ENCODE data around the gene CPNE8. TPM values are rescaled to one million over a fixed set of nuclear protein-coding genes. Genes with fewer than 3 reads are reported as not detected.

CPNE8 gene
- total RNA-seq, 1 donor from 2014 or later: 9.4 TPM

DNA sequence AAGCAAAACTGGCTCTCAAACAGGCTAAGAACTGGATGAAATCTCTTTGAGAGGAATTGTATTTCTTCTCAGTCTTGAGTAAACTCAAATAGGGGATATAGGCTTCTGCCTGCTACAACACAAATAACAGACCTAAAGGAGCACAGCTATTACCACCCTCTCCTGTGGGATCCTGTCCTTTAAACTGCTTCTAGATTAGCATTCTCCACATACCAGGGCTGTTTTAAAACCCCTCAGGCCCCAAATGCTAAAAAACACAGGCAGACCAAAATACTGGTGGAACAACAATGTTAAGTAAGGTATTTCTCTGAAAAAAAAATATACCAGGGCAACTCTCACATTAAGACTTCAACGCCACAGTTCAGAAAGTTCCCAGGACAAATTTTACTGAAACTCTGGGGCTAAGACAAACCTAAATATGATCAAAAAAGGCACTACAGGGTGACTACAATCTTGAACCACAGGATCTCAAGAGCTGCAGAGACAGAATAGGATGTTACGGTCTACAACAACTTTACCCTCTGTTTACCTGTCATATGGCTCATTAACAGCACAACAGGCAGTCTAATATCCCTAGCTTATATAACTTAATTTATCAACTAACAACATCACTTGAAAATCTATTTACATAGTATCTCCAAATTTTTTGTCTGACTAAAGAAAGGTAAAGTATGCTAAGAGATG is 7.2 kb downstream of the CPNE8 start:
- H3K9me3 Mint-ChIP-seq (ENCODE audit: unreplicated experiment): no peaks in the 10 kb centered on the region
- Histone ChIP-seq H4K20me1 (ENCODE audit: insufficient read depth, low read length) (no peaks in the 10 kb centered on the region), H3K27me3 (ENCODE audit: insufficient read depth, low read length) (no peaks in the 10 kb centered on the region), H3K36me3 (ENCODE audit: insufficient read depth, low read length) (no peaks in the 10 kb centered on the region), H3K9me3 (ENCODE audit: insufficient read depth, low read depth, low read length) (no peaks in the 10 kb centered on the region), H3K4me1 (ENCODE audit: insufficient read depth, low read length) (no peaks in the 10 kb centered on the region), H3K79me2 (ENCODE audit: insufficient read depth, low read length) (no peaks in the 10 kb centered on the region), H3K4me2 (ENCODE audit: low read length) (no peak overlapping the region), H3K27ac (ENCODE audit: low read depth, low read length) (no peak overlapping the region), H3K9ac (ENCODE audit: low read length) (no peak overlapping the region), H2AFZ (ENCODE audit: low read depth, low read length) (no peak overlapping the region), H3K4me3 (ENCODE audit: insufficient read depth, low read depth, low read length) (no peak overlapping the region)
- H3K4me3 Mint-ChIP-seq (ENCODE audit: unreplicated experiment): no peak overlapping the region
- no peak for TF ChIP-seq EZH2 (IDR thresholded peaks at IDR 0.05; ENCODE audit: insufficient read depth, low read length)
- TF ChIP-seq, protein P1, sequence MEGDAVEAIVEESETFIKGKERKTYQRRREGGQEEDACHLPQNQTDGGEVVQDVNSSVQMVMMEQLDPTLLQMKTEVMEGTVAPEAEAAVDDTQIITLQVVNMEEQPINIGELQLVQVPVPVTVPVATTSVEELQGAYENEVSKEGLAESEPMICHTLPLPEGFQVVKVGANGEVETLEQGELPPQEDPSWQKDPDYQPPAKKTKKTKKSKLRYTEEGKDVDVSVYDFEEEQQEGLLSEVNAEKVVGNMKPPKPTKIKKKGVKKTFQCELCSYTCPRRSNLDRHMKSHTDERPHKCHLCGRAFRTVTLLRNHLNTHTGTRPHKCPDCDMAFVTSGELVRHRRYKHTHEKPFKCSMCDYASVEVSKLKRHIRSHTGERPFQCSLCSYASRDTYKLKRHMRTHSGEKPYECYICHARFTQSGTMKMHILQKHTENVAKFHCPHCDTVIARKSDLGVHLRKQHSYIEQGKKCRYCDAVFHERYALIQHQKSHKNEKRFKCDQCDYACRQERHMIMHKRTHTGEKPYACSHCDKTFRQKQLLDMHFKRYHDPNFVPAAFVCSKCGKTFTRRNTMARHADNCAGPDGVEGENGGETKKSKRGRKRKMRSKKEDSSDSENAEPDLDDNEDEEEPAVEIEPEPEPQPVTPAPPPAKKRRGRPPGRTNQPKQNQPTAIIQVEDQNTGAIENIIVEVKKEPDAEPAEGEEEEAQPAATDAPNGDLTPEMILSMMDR (IDR thresholded peaks at IDR 0.05; ENCODE audit: insufficient read depth, low read depth, low read length): no peak
- FAIRE-seq: no peak
- no peak overlapping the region for H3K27ac Mint-ChIP-seq (ENCODE audit: unreplicated experiment)
- no peaks in the 10 kb centered on the region for H3K27me3 Mint-ChIP-seq (ENCODE audit: low read depth, unreplicated experiment)
- DNase-seq (ENCODE audit: low read depth): no peak
- peaks cover 4% of the 10 kb centered on the region for H3K4me1 Mint-ChIP-seq (ENCODE audit: low read depth, unreplicated experiment)
- no peaks in the 10 kb centered on the region for H3K36me3 Mint-ChIP-seq (ENCODE audit: low read depth, unreplicated experiment)

DNA sequence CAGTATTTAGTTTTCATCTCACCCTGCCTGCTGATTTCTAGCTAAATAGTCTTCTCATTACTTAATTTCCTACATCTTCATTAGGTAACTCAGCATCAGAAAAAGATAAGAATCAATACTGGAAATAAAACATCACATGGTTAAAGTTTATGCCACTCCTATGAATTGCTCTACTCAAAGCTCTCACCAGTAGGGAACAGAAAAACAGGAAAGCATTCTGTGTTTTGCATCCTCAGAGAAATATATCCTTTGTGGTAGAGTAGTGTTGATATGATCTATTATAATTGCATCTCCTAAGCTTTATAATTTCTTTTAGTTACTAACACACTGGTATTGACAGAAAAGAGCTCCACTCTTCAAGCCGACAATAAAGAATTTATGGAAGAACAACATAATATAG is 9.9 kb downstream of the CPNE8 start:
- H3K4me1 ChIP-seq (ENCODE audit: insufficient read depth, low read length): no peaks in the 10 kb centered on the region
- no peak overlapping the region for H3K9ac ChIP-seq (ENCODE audit: low read length)
- H3K9me3 ChIP-seq (ENCODE audit: insufficient read depth, low read depth, low read length): no peaks in the 10 kb centered on the region
- H3K27me3 ChIP-seq (ENCODE audit: insufficient read depth, low read length): no peaks in the 10 kb centered on the region
- H3K79me2 ChIP-seq (ENCODE audit: insufficient read depth, low read length): no peaks in the 10 kb centered on the region
- Mint-ChIP-seq H3K36me3 (ENCODE audit: low read depth, unreplicated experiment) (no peaks in the 10 kb centered on the region), H3K4me1 (ENCODE audit: low read depth, unreplicated experiment) (peaks cover 9% of the 10 kb centered on the region), H3K27ac (ENCODE audit: unreplicated experiment) (no peak overlapping the region), H3K9me3 (ENCODE audit: unreplicated experiment) (no peaks in the 10 kb centered on the region), H3K4me3 (ENCODE audit: unreplicated experiment) (no peak overlapping the region), H3K27me3 (ENCODE audit: low read depth, unreplicated experiment) (no peaks in the 10 kb centered on the region)
- no peak for DNase-seq (ENCODE audit: low read depth)
- no peaks in the 10 kb centered on the region for H3K36me3 ChIP-seq (ENCODE audit: insufficient read depth, low read length)
- H2AFZ ChIP-seq (ENCODE audit: low read depth, low read length): no peak overlapping the region
- no peak overlapping the region for H3K4me3 ChIP-seq (ENCODE audit: insufficient read depth, low read depth, low read length)
- TF ChIP-seq, protein P1 (IDR thresholded peaks at IDR 0.05; ENCODE audit: insufficient read depth, low read depth, low read length): no peak
- TF ChIP-seq EZH2 (IDR thresholded peaks at IDR 0.05; ENCODE audit: insufficient read depth, low read length): no peak
- no peaks in the 10 kb centered on the region for H4K20me1 ChIP-seq (ENCODE audit: insufficient read depth, low read length)
- no peak overlapping the region for H3K27ac ChIP-seq (ENCODE audit: low read depth, low read length)
- no peak overlapping the region for H3K4me2 ChIP-seq (ENCODE audit: low read length)
- FAIRE-seq: no peak

DNA sequence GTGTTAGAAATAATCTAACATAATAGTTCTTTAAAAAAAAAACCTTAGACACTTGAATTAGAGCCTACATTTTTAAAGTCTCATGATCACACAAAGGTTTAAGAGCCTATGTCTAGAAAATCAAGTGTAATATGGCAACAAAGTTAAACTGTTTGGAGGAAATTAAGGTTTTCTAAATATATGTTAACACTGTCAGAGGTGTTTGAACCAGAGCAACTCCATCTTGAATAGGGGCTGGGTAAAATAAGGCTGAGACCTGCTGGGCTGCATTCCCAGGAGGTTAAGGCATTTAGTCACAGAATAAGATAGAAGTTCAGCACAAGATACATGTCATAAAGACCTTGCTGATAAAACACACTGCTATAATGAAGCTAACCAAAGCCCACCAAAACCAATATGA is 12.4 kb downstream of the CPNE8 start:
- DNase-seq (ENCODE audit: low read depth) (no peak), FAIRE-seq (no peak)
- Histone ChIP-seq H3K27ac (ENCODE audit: low read depth, low read length) (no peak overlapping the region), H2AFZ (ENCODE audit: low read depth, low read length) (no peak overlapping the region), H3K4me3 (ENCODE audit: insufficient read depth, low read depth, low read length) (no peak overlapping the region), H3K9me3 (ENCODE audit: insufficient read depth, low read depth, low read length) (no peaks in the 10 kb centered on the region), H3K4me1 (ENCODE audit: insufficient read depth, low read length) (no peaks in the 10 kb centered on the region), H3K36me3 (ENCODE audit: insufficient read depth, low read length) (no peaks in the 10 kb centered on the region), H3K9ac (ENCODE audit: low read length) (no peak overlapping the region), H3K27me3 (ENCODE audit: insufficient read depth, low read length) (no peaks in the 10 kb centered on the region), H3K4me2 (ENCODE audit: low read length) (no peak overlapping the region), H4K20me1 (ENCODE audit: insufficient read depth, low read length) (no peaks in the 10 kb centered on the region), H3K79me2 (ENCODE audit: insufficient read depth, low read length) (no peaks in the 10 kb centered on the region)
- Mint-ChIP-seq H3K27me3 (ENCODE audit: low read depth, unreplicated experiment) (no peaks in the 10 kb centered on the region), H3K9me3 (ENCODE audit: unreplicated experiment) (peaks cover 2% of the 10 kb centered on the region), H3K27ac (ENCODE audit: unreplicated experiment) (no peak overlapping the region), H3K4me1 (ENCODE audit: low read depth, unreplicated experiment) (peaks cover 5% of the 10 kb centered on the region), H3K36me3 (ENCODE audit: low read depth, unreplicated experiment) (no peaks in the 10 kb centered on the region), H3K4me3 (ENCODE audit: unreplicated experiment) (no peak overlapping the region)
- TF ChIP-seq, protein P1 (IDR thresholded peaks at IDR 0.05; ENCODE audit: insufficient read depth, low read depth, low read length): no peak
- TF ChIP-seq EZH2 (IDR thresholded peaks at IDR 0.05; ENCODE audit: insufficient read depth, low read length): no peak
